ENCODE measurements around the gene RSAD2. TPM values are rescaled to one million over a fixed set of nuclear protein-coding genes. Genes with fewer than 3 reads are reported as not detected.
A peak's percentile ranks its signal among the peaks of the same experiment; 100 is the strongest.
"Not testable (repeated sequence)": the region's sequence is repeated elsewhere in the genome, so short reads cannot be mapped to it uniquely, and the experiment has no call there.

RSAD2 gene, protein sequence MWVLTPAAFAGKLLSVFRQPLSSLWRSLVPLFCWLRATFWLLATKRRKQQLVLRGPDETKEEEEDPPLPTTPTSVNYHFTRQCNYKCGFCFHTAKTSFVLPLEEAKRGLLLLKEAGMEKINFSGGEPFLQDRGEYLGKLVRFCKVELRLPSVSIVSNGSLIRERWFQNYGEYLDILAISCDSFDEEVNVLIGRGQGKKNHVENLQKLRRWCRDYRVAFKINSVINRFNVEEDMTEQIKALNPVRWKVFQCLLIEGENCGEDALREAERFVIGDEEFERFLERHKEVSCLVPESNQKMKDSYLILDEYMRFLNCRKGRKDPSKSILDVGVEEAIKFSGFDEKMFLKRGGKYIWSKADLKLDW
- total RNA-seq: 4.4 TPM

DNA sequence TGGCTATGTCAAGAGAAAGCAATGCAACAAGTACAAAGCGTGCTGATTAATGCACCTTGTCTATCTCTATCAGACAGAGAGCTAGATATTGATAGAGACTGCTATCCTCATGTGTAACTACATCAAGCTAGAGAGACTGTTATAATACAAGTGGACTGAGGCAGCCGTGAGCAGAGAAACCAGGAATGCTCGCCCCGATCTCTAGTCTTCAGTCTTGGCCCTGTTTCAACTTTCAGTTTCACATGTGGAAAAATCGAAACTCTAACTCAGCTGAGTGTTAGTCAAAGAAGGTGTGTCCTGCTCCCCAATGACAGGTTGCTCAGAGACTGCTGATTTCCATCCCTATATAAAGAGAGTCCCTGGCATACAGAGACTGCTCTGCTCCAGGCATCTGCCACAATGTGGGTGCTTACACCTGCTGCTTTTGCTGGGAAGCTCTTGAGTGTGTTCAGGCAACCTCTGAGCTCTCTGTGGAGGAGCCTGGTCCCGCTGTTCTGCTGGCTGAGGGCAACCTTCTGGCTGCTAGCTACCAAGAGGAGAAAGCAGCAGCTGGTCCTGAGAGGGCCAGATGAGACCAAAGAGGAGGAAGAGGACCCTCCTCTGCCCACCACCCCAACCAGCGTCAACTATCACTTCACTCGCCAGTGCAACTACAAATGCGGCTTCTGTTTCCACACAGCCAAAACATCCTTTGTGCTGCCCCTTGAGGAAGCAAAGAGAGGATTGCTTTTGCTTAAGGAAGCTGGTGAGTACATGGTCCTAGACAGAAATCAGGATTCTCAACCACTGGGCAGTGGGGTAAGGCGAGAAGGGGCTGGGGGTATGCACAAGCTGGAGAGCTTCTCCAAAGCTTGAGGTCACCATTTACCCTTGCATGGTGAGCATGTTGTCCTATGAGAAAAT, at the start of gene RSAD2:
RSAD2 (plus strand) TSS at position 376 of the 903 bp plus-strand sequence; CDS start at position 400, 24 bp downstream.
- DNase-seq (ENCODE audit: low spot score): peak; percentile 47

DNA sequence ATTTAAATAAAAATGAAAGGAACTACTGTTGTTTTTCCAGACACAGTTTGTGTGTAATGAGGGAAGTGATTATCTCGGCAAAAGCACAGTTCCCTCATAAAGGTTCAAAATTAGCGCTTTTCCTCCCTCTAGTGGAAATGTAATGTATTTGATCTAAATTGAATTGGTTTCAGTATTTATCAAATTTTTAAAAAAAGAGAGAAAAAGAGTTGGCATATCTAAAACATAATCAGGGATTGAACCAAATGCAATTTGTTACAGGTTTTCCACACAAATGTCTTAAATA, 49.3 kb upstream of the RSAD2 start:
- no peak for DNase-seq (ENCODE audit: low spot score)

DNA sequence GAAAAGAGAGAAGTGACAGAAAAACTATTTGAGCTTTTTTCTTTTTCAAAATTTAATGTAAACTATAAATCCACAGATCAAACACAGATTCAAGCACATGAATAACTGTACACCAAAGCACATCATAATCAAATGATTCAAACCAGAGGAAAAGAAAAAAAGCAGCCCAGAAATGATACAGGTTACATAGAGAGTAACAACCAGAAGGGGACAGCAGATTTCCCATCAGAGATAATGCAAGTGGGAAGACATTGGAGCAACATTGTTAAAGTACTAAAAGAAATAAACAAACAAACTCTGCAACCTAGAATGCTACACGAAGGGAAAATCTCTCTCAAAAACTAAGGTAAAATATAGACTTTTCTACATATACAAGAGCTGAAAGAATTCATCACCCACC, 46.3 kb upstream of the RSAD2 start:
- DNase-seq (ENCODE audit: low spot score): no peak

DNA sequence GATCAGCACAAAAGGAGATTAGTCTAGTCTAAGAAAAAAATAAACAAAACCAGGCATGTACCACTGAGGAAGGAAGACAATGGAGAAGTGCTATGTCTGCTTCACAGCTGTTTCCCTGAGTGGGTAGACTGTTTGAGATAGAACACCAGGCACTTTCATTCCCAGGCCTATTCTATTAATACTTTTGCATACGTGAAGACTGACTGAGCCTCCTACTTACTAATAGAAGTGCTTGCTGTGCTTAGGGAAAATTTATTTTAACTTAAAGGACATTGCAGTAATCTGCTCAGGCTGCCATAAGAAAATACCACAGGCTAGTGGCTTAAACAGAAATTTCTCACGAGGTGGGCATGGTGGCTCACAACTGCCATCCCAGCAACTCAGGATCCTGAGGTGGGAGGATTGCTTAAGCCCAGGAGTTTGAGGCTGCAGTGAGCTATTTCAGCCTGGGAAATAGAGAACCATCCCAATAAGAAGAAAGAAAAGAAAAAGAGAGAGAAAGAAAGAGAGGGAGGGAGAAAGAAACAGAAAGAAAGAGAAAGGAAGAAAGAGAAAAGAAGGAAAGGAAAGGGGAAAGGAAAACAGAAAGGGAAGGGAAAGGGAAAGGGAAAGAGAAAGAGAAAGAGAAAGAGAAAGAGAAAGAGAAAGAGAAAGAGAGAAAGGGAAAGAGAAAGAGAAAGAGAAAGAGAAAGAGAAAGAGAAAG, 44.8 kb upstream of the RSAD2 start:
- DNase-seq (ENCODE audit: low spot score): no peak

DNA sequence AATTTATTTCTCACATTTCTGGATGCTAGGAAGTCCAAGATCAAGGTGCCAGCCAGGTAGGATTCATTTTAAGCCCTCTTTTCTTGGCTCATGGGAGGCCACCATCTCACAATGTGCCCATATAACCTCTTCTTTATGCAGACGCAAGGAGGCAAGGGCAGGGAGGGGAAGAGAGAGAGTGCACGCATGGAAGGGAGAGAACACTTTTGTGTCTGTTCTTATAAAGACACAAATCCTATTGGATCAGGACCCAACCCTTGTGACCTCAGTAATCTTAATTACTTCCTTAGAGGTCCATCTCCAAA, 44.3 kb upstream of the RSAD2 start:
- DNase-seq (ENCODE audit: low spot score): no peak

DNA sequence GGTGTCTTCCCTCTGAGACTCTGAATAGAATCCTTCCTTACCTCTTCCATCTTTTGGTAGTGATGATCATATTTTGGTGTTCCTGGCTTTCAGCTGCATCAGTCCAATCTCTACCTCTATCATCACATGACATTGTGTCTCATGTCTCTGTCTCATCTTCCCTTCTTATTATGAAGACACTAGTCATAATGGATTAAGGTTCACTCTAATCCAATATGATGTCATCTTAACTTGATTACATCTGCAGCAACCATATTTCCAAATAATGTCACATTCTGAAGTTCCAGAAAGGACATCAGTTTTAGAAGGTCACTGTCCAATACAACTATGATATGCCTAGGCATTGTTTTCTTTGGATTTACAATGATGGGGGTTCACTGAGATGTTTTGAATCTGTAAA, 43.4 kb upstream of the RSAD2 start:
- no peak for DNase-seq (ENCODE audit: low spot score)

DNA sequence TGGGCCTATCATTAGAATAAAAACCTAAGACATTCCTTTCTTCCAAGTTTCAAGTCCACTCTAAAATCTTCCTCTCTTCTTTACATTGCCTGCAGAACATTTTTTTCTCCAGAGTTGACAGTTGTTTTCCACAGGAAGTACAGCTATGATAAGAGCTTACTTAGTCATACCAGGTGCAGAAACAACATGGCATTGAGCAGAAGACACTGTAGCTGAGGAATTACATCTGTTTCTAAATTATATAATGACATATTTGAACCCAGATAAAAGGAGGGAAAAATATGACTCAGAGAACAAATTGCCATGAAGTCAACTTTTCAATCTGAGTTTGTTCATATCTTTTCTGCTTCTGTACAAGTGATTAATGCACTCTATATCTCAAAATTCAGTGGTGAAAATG, 42.1 kb upstream of the RSAD2 start:
- no peak for DNase-seq (ENCODE audit: low spot score)

DNA sequence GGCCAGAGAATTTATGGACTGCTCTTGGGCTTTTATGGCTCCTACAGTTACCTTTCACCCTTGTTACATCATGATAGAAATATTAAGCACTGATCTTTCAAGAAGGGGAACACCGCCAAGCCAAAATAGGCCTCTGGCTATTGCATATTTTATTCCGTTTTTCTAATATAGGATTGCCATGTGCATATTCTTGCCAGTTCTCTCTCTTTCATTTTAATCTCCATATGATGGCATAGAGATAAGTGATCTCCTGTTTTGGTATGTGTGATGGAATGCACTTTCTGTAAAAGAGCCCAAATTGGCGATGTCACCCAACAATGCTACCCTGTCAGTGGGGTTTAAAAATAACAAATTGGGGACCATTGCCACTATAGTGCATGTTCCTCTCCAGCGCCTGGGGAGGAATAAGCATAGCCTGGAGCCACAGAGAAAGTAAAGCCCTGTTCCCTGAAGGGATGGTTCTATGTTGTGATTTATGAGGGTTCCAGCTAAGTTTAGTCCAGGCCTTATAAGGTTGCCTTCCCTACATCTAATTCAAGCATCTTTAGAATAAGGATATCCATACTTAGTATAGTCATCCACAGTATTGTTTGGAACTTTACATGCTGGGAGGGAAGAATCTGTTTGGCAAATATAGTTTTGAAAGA, 38.8 kb upstream of the RSAD2 start:
- DNase-seq (ENCODE audit: low spot score): no peak

DNA sequence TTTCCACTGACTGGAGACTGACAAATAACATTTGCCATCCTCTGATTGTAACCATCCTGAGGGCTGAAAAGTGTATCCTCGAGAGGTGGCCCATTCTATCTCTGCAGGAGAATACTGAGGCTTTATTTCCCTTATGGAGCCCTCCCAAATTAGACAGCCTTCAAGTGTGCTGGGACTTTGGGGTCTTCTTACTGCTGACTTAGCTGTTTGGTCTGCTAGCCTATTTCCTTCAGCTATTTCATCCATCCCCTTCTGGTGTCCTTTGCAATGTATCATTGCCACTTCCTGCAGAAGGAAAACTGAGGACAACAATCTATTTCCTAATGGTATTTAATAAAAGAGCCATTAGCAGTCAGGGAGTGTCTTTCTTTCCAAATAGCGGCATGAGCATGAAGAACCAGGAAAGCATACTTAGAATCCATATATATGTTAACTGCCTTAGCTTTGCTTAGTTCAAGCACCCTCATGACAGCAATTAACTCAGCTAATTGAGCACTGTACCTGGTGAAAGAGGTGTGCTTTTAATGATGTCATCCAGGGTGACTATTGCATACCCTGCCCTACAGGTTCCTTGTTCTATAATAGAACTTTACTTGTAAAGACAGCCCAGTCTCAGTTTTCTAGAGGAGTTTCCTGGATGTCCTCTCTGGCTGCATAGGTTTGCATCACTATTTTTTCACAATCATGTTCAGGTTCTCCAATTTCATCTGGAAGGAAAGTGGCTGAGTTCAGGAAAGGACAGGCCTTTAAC, 35.9 kb upstream of the RSAD2 start:
- no peak for DNase-seq (ENCODE audit: low spot score)

DNA sequence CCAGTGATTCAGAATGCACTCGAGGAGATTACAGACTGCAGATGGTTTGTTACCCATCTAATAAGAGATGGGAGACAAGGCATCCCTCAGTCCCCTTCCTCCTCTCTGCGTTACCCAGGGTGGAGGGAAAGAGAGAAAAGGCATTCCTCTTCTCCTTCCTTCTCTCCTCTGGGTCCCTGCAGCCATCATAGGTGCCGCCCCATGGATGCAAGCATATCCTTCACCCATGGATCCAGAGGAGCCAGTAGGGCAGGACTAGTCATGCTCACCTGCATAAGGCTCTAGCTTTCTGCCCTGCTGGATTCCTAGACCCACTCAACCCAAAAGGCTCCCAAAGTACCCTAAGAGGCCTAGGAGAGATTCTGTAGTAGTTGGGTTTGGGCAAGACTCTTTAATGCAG, 32.3 kb upstream of the RSAD2 start:
- no peak for DNase-seq (ENCODE audit: low spot score)

DNA sequence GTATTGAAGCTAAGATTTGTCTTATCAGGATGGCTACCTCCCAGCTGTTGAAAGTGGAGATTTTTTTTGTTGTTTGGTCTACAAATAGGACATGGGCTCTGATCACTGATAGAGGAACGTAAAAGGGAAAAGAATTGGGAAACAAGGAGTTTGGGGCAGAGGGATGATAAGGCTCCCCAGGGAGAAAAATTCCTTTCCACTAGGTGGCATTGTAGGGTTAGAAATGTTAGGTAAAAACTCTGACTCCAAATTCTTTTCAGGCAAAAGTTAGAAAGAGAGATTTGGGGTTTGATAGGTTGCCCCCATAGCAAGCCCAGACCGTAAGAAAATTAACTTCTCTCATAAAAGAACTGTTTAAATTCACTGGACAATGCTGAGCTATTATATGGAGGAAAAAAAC, 31.7 kb upstream of the RSAD2 start:
- no peak for DNase-seq (ENCODE audit: low spot score)

DNA sequence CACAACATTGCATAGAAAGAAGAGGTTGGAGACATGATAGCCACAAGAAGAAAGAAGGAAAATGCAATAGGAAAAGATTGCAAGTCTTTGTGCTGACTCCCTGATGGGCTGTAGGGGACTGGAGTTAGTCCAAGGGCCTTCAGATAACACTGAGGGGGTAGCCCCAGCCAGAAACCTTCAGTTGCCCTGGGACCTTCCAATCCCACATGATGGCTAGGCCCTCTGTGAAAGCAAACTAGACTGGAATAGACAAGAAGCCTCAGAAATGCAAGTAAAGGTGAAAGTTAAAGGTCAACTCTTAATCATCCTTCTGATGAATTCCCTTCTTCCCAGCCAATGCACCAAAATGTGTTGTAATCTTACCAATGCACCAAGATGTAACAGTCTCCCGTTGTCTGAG, 31.0 kb upstream of the RSAD2 start:
- no peak for DNase-seq (ENCODE audit: low spot score)

DNA sequence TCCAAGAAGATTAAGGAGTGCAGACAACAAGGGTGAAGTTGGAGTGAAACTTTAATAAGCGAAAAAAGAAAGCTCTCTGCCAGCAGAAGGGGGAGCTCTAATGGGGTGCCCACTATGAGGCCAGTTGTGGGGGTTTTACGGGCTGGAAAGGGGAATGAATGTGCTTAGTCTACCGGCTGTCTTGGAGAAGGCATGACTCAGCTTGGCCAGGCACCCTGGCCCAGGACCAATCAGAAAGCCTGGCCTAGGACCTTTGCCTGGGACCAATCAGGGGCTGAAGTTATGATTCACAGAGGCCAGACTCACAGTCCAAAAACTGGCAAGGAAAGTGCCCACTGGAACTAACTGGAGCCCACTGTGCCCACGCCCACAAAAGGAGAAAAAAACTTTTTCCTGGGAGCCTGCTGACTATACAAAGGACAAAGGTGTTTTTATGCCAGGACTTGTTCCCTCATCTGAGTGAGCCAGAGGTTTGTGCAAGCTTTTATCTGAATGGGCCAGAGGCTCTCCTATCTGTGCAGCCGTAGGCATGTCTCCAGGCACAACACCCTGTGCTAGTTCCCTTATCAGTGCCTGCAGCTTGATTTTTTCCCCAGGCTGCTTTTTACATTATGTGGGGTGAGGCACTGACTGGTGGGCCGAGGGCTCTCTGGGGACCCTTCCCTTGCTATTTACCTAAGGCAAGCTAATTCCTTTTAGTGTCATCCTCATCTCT, 30.5 kb upstream of the RSAD2 start:
- DNase-seq (ENCODE audit: low spot score): no peak

DNA sequence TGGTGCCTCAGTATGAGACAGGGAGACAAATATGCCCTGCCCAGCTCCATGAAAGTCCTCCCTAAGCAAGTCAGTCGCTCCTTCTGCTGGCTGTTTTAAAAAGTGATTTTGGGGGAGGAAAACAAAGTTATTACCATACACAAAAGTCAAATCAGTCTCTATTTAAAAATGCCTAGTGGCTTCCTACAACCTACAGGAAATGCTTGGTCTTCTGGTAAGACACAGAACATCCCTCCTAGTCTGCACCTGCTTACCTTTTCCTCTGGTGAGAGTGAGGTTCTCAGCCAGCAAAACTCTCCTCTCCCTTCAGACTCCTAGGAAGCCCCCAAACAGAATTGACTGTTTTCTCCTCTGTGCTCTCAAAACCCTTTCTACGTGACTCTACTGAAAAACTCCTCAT, 25.4 kb upstream of the RSAD2 start:
- DNase-seq (ENCODE audit: low spot score): no peak

DNA sequence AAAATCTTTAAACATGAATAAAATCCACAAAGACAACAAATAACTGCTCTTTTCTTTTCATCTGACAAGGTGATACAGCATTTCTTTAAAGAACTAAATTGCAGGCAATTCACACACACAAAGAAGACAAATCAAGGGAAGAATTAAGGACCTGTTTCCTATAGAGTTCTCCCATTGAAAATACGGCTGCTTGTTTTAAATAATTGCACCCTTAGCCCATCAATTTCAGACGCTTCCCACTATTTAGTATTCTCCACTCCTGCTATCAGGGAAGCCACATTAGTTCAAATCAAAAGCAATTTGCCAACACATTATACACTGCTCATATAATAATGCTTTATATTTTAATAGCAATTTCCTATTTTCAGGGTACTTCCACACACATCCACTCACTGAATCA, 23.2 kb upstream of the RSAD2 start:
- no peak for DNase-seq (ENCODE audit: low spot score)

DNA sequence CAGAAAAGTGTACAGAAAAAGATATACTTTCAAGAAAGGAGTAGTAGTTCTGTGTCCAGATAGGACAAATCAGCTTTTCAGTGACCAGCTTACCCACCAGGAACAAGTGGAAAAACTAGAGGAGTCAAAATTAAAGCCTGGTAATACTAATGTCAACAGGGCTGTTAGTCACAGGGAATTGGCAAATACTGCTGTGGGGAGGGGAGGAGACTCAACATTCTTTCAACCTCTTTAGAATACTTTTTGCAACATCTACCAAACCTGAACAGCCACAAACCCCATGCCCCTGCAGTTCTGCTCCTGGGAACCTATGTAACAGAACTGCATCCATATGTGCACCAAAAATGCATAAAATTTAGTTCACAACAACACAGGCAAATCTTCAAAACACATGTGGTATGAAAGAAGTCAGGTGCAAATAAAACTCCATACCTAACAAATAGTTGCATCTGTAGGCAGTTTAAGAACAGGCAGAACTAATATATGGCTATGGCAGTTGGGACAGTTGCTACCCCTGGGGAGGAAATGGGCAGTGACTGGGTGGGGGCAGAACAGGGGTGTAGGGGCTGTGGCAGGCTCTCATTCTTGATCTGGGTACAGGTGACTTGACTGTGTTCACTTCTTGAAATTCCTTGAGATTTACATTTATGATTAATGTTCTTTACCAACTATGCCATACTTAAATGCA, 21.6 kb upstream of the RSAD2 start:
- DNase-seq (ENCODE audit: low spot score): no peak

DNA sequence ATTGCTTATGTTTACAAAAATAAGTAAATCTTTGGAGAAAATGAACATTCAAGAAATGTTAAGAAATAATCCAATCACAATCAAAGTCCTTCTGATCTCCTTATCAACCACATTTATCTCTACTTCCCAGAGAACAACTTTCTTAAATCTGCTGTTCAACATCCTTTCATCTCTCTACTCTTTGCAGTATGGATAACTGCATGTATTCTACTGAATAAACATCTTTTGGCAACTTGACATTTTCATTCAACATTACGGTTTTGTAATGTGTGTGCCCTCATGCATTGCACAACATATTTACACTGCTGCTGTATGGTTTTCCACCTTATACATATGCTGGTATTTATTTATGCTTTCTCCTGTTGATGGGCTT, 21.0 kb upstream of the RSAD2 start:
- no peak for DNase-seq (ENCODE audit: low spot score)

DNA sequence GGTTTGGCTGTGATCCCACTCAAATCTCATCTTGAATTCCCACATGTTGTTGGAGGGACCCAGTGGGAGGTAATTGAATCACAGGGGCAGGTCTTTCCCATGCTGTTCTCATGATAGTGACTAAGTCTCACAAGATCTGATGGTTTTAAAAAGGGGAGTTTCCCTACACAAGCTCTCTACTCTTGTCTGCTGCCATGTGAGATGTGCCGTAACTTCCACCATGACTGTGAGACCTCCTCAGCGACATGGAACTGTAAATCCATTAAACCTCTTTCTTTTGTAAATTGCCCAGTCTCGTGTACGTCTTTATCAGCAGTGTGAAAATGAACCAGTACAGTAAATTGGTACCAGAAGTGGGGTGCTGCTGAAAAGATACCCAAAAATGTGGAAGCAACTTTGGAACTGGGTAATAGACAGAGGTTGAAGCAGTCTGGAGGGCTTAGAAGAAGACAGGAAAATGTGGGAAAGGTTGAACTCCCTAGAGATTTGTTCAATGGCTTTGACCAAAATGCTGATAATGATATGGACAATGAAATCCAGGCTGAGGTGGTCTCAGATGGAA, 19.0 kb upstream of the RSAD2 start:
- not testable (repeated sequence) for DNase-seq (ENCODE audit: low spot score)

DNA sequence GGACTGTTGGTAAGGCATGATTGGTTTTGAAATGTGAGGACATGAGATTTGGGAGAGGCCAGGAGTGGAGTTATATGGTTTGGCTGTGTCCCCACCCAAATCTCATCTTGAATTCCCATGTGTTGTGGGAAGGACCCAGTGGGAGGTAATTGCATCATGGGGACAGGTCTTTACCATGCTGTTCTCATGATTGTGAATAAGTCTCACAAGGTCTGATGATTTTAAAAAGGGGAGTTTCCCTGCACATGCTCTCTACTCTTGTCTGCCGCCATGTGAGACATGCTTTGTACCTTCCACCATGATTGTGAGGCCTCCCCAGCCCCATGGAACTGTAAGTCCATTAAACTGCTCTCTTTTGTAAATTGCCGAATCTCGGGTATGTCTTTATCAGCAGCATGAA, 17.3 kb upstream of the RSAD2 start:
- no peak for DNase-seq (ENCODE audit: low spot score)

DNA sequence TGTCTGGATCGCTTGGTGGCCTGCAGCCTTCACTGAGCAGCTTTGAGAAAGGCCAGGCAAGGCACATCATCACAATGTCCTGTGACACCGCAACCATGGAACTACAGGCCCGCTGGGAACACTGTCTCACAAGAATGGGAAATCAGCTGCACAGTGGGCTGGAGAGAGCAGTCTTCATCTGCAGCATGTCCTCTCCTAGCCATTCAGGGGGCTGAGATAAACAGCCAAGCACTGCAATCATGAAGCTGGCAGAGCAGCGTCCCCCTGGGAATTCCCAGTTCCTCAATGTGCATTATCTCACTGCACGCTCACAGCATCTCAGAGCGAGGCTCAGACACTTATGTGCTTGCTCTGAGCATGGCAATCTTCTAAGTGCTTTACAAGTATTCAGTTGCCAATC, 13.8 kb upstream of the RSAD2 start:
- DNase-seq (ENCODE audit: low spot score): no peak

Data from ureter (tissue), 1 donor.